ENCODE measurements around the gene AUTS2.
A peak's percentile ranks its signal among the peaks of the same experiment; 100 is the strongest.

Gene AUTS2

GRCh38 chr7:70182521-70182920, 584.2 kb downstream of the AUTS2 start:
- H3K4me3 ChIP-seq (ENCODE audit: low read depth, low read length), result no peak overlapping the region
- DNase-seq (ENCODE audit: low read depth), result no peak
- TF ChIP-seq CTCF (IDR thresholded peaks at IDR 0.05; ENCODE audit: control insufficient read depth, extremely low read depth, insufficient read depth), result no peak

GRCh38 chr7:70183278-70183677, 585.0 kb downstream of the AUTS2 start:
- no peak overlapping the region for H3K4me3 ChIP-seq (ENCODE audit: low read depth, low read length)
- no peak for TF ChIP-seq CTCF (IDR thresholded peaks at IDR 0.05; ENCODE audit: control insufficient read depth, extremely low read depth, insufficient read depth)
- no peak for DNase-seq (ENCODE audit: low read depth)

GRCh38 chr7:70188901-70189650, 590.8 kb downstream of the AUTS2 start:
- no peak overlapping the region for H3K4me3 ChIP-seq (ENCODE audit: low read depth, low read length)
- TF ChIP-seq CTCF (IDR thresholded peaks at IDR 0.05; ENCODE audit: control insufficient read depth, extremely low read depth, insufficient read depth), result no peak
- DNase-seq (ENCODE audit: low read depth), result no peak

GRCh38 chr7:70189776-70190175, 591.5 kb downstream of the AUTS2 start:
- no peak overlapping the region for H3K4me3 ChIP-seq (ENCODE audit: low read depth, low read length)
- DNase-seq (ENCODE audit: low read depth), result no peak
- no peak for TF ChIP-seq CTCF (IDR thresholded peaks at IDR 0.05; ENCODE audit: control insufficient read depth, extremely low read depth, insufficient read depth)

GRCh38 chr7:70190281-70190680, 592.0 kb downstream of the AUTS2 start:
- DNase-seq (ENCODE audit: low read depth), result no peak
- no peak for TF ChIP-seq CTCF (IDR thresholded peaks at IDR 0.05; ENCODE audit: control insufficient read depth, extremely low read depth, insufficient read depth)
- H3K4me3 ChIP-seq (ENCODE audit: low read depth, low read length), result no peak overlapping the region

GRCh38 chr7:70193514-70193913, 595.2 kb downstream of the AUTS2 start:
- peak; percentile 48 for TF ChIP-seq CTCF (IDR thresholded peaks at IDR 0.05; ENCODE audit: control insufficient read depth, extremely low read depth, insufficient read depth)
- no peak for DNase-seq (ENCODE audit: low read depth)
- H3K4me3 ChIP-seq (ENCODE audit: low read depth, low read length), result no peak overlapping the region

All from LNCaP clone FGC (cell line).